ENCODE results near the gene PUS1. TPM values are rescaled to one million over a fixed set of nuclear protein-coding genes. Genes with fewer than 3 reads are reported as not detected.

The PUS1 gene
- total RNA-seq, 1 donor from 2014 or later: 28.1 TPM

DNA sequence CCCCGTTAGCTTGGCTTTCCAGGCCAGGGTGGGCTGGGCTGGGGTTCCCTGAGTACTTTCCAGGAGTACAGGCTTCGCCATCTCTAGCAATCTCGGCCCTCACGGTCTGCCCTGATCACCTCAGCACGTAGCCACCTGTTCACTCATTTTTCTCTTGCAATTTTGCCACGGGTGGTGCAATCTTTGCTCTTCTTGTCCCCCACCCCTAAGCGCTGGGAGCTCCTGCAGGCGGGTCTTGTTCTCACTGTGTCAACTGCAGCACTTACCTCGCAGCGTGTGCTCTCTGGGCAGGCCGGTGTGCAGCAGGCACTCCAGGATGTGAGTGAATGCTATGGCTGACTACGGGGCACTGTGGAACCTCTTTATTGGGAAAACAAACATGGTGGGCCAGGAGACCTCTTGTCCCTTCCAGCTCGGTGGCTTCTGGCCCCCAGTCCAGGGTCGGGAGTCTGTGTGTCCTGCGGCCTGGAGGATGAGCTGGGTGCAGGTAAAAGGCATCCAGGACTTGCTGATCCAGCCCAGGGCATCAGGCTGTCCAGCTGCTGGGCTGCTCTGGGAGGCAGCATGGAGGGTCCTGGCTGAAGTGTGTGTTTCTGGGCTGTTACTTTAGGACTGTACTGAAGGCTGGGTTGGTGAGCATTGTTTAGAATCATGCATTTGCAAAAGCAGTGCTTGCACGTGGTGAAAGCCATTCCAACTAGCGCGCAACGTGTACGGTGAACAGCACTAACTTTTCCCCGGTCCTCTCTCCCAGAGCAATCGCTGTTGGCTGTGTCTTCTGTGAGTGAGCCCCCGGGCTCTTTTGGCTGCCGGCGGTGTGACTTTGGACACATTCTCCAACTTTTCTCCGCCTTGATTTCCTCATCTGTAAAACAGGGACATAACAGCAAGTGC is 36.1 kb upstream of the PUS1 start:
- DNase-seq: no peak
- H3K4me3 Mint-ChIP-seq (ENCODE audit: unreplicated experiment): no peak overlapping the region
- peaks cover 7% of the 10 kb centered on the region for H3K27me3 Mint-ChIP-seq (ENCODE audit: unreplicated experiment)
- H3K9me3 Mint-ChIP-seq (ENCODE audit: unreplicated experiment): peaks cover 4% of the 10 kb centered on the region
- H3K36me3 Mint-ChIP-seq (ENCODE audit: unreplicated experiment): no peaks in the 10 kb centered on the region
- no peak overlapping the region for H3K27ac Mint-ChIP-seq (ENCODE audit: unreplicated experiment)
- TF ChIP-seq, protein P1, sequence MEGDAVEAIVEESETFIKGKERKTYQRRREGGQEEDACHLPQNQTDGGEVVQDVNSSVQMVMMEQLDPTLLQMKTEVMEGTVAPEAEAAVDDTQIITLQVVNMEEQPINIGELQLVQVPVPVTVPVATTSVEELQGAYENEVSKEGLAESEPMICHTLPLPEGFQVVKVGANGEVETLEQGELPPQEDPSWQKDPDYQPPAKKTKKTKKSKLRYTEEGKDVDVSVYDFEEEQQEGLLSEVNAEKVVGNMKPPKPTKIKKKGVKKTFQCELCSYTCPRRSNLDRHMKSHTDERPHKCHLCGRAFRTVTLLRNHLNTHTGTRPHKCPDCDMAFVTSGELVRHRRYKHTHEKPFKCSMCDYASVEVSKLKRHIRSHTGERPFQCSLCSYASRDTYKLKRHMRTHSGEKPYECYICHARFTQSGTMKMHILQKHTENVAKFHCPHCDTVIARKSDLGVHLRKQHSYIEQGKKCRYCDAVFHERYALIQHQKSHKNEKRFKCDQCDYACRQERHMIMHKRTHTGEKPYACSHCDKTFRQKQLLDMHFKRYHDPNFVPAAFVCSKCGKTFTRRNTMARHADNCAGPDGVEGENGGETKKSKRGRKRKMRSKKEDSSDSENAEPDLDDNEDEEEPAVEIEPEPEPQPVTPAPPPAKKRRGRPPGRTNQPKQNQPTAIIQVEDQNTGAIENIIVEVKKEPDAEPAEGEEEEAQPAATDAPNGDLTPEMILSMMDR (IDR thresholded peaks at IDR 0.05; ENCODE audit: partially characterized antibody, unreplicated experiment): no peak
- peaks cover 9% of the 10 kb centered on the region for H3K4me1 Mint-ChIP-seq (ENCODE audit: low read depth, unreplicated experiment)

DNA sequence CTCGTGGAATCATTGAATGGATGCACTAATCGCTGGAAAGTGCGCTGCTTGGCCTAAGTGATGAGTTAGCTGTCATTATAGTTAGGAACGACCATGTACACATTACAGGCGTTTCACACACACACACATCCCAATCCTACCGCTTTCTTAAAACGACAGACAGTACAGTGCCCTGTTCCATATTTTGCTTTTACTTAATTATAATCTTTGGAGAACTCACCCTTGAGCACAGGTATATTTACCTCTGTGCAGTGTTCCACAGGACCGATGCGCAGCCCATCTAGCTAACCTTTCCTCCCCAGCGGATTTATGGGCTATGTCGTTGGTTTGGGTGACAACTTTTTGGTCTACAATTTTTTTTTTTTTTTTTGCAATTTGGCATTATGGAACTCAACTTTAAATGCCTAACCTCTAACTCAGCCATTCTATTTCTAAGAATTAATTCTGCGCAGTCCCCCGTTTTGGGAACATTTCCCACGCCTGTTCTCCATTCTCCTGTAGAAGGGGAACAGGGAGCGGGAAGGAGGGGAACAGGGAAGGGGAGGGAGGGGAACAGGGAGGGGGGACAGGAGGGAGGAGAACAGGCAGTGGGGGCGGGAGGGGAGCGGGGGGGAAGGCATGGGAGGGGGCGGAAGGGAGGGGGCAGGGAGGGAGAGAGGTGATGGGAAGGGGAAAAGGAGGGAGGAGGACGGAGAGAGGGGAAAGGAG is 35.3 kb upstream of the PUS1 start:
- TF ChIP-seq, protein P1 (IDR thresholded peaks at IDR 0.05; ENCODE audit: partially characterized antibody, unreplicated experiment): no peak
- H3K27me3 Mint-ChIP-seq (ENCODE audit: unreplicated experiment): peaks cover 10% of the 10 kb centered on the region
- DNase-seq: no peak
- peaks cover 9% of the 10 kb centered on the region for H3K4me1 Mint-ChIP-seq (ENCODE audit: low read depth, unreplicated experiment)
- H3K36me3 Mint-ChIP-seq (ENCODE audit: unreplicated experiment): no peaks in the 10 kb centered on the region
- peaks cover 8% of the 10 kb centered on the region for H3K9me3 Mint-ChIP-seq (ENCODE audit: unreplicated experiment)
- H3K27ac Mint-ChIP-seq (ENCODE audit: unreplicated experiment): no peak overlapping the region
- no peak overlapping the region for H3K4me3 Mint-ChIP-seq (ENCODE audit: unreplicated experiment)

DNA sequence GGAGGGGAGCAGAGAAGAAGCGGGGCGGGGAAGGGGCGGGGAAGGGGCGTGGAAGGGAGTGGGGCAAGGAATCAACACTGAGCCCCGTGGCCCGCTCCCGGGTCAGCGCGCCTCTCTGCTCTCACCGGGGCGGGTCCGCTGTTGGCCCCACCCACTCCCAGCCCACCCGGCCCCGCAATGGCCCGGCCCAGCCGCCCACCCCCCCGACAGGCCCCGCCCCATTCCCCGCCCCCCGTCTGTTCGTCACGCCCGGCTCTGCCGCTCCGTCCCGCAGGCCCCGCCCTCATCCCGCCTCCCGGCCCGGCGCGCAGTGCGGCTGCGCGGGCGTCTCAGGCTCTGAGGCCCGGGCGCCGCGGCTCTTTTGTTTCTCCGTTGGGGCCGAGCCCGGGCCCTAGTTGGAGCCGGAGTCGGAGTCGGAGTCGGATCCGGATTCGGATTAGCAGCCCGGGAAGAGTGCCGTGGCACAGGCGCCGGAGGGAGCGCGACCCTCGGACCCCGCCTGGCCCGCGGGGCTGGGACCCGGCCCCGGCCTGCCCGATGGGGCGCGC is 34.7 kb upstream of the PUS1 start, which contains the start of gene ULK1:
ULK1 (plus strand) TSS at position 310 of the 548 bp plus-strand sequence. CDS start 380 bp downstream, outside the sequence.
- TF ChIP-seq, protein P1 (IDR thresholded peaks at IDR 0.05; ENCODE audit: partially characterized antibody, unreplicated experiment): no peak
- peaks cover 8% of the 10 kb centered on the region for H3K9me3 Mint-ChIP-seq (ENCODE audit: unreplicated experiment)
- peak within 1 kb of the TSS; percentile 87 for H3K4me3 Mint-ChIP-seq (ENCODE audit: unreplicated experiment)
- H3K27ac Mint-ChIP-seq (ENCODE audit: unreplicated experiment): peak within 1 kb of the TSS; percentile 88
- H3K36me3 Mint-ChIP-seq (ENCODE audit: unreplicated experiment): no peaks in the 10 kb centered on the region
- peaks cover 9% of the 10 kb centered on the region for H3K4me1 Mint-ChIP-seq (ENCODE audit: low read depth, unreplicated experiment)
- H3K27me3 Mint-ChIP-seq (ENCODE audit: unreplicated experiment): peaks cover 10% of the 10 kb centered on the region
- DNase-seq: peak; percentile 95

DNA sequence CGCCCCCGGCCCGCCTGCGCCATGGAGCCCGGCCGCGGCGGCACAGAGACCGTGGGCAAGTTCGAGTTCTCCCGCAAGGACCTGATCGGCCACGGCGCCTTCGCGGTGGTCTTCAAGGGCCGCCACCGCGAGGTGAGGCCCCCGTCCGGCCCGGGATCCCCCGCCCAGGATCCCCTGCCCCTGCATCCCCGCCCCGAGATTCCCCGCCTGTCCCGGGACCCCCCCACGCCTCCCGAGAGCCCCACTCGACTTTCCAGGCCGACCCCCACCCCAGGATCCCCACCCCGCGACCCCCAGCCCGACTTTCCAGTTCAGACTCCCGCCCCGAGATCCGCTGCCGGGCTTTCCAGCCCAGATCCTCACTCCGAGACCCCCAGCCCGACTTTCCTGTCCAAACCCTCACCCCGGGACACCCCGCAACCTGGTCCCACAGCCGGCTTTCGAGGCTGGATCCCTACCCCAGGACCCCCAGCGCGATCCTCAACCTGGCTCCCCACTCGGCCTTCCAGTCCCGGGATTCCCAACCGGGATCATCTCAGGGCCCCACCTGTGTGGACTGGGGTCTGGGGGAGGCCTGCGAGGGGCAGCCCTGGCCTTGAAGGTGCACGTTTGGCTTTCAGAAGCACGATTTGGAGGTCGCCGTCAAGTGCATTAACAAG is 34.0 kb upstream of the PUS1 start:
- TF ChIP-seq, protein P1 (IDR thresholded peaks at IDR 0.05; ENCODE audit: partially characterized antibody, unreplicated experiment): no peak
- peak overlapping the region; percentile 87 for H3K4me3 Mint-ChIP-seq (ENCODE audit: unreplicated experiment)
- DNase-seq: no peak
- H3K27me3 Mint-ChIP-seq (ENCODE audit: unreplicated experiment): peaks cover 10% of the 10 kb centered on the region
- H3K9me3 Mint-ChIP-seq (ENCODE audit: unreplicated experiment): peaks cover 8% of the 10 kb centered on the region
- H3K27ac Mint-ChIP-seq (ENCODE audit: unreplicated experiment): peak overlapping the region; percentile 88
- H3K36me3 Mint-ChIP-seq (ENCODE audit: unreplicated experiment): no peaks in the 10 kb centered on the region
- H3K4me1 Mint-ChIP-seq (ENCODE audit: low read depth, unreplicated experiment): peaks cover 10% of the 10 kb centered on the region
